ENCODE results near the gene MAST1.

MAST1 gene

GRCh38 chr19:12921047-12921446, 82.7 kb downstream of the MAST1 start:
- Histone ChIP-seq H3K4me2 (ENCODE audit: low read length) (no peak overlapping the region), H3K79me2 (no peaks in the 10 kb centered on the region), H3K9me3 (ENCODE audit: control insufficient read depth, low read length) (no peaks in the 10 kb centered on the region), H3K27ac (no peak overlapping the region), H3K36me3 (ENCODE audit: control insufficient read depth, insufficient read depth, low read length) (peaks cover 2% of the 10 kb centered on the region), H2AFZ (no peak overlapping the region), H3K4me1 (no peaks in the 10 kb centered on the region), H3K4me3 (ENCODE audit: low read depth, low read length) (no peak overlapping the region), H3K27me3 (ENCODE audit: control insufficient read depth, insufficient read depth, low read length) (no peaks in the 10 kb centered on the region), H3K9ac (no peak overlapping the region)
- TF ChIP-seq, protein P1, sequence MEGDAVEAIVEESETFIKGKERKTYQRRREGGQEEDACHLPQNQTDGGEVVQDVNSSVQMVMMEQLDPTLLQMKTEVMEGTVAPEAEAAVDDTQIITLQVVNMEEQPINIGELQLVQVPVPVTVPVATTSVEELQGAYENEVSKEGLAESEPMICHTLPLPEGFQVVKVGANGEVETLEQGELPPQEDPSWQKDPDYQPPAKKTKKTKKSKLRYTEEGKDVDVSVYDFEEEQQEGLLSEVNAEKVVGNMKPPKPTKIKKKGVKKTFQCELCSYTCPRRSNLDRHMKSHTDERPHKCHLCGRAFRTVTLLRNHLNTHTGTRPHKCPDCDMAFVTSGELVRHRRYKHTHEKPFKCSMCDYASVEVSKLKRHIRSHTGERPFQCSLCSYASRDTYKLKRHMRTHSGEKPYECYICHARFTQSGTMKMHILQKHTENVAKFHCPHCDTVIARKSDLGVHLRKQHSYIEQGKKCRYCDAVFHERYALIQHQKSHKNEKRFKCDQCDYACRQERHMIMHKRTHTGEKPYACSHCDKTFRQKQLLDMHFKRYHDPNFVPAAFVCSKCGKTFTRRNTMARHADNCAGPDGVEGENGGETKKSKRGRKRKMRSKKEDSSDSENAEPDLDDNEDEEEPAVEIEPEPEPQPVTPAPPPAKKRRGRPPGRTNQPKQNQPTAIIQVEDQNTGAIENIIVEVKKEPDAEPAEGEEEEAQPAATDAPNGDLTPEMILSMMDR (IDR thresholded peaks at IDR 0.05): no peak

DNA sequence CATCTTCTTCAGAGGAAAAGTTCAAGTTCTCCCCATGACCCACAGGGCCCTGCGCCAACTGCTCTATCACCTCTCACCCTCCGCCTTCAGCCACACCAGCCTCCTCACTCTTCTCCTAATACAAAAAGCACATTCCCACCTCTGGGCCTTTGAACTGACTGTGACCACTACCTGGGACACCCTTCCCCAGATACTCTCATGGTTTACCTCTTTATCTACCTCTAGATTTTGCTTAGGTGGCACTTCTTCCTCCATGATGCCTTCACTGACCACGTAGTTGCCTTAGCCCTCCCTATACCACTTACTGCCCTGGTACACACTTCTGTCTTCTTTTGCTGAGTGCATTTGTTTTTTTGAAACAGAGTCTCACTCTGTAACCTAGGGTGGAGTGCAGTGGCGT, 84.6 kb downstream of the MAST1 start:
- Histone ChIP-seq H2AFZ (no peak overlapping the region), H3K4me1 (no peaks in the 10 kb centered on the region), H3K27ac (no peak overlapping the region), H3K4me3 (ENCODE audit: low read depth, low read length) (no peak overlapping the region), H3K4me2 (ENCODE audit: low read length) (no peak overlapping the region), H3K9me3 (ENCODE audit: control insufficient read depth, low read length) (no peaks in the 10 kb centered on the region), H3K36me3 (ENCODE audit: control insufficient read depth, insufficient read depth, low read length) (peaks cover 2% of the 10 kb centered on the region), H3K79me2 (no peaks in the 10 kb centered on the region), H3K27me3 (ENCODE audit: control insufficient read depth, insufficient read depth, low read length) (no peaks in the 10 kb centered on the region), H3K9ac (no peak overlapping the region)
- TF ChIP-seq, protein P1 (IDR thresholded peaks at IDR 0.05): no peak

All from parathyroid adenoma (tissue), 2 donors.